HCT116 (cell line): Measurements from ENCODE around the gene BLID.

ENCODE experiments used
- ELF1 ChIP-seq: IDR thresholded peaks from 2 replicates; pipeline ENCODE4 v1.6.1; 2012; ENCODE audit warnings: low read depth, borderline replicate concordance
- EZH2 ChIP-seq: fragments of 200-600 bp; sonication (generic); IDR thresholded peaks from 2 replicates; pipeline ENCODE4 v1.6.1; 2017; ENCODE audit warnings: antibody characterized with exemption, mixed run types
- EZH2phosphoT487 ChIP-seq: fragments of 200-600 bp; IDR thresholded peaks from 2 replicates; pipeline ENCODE4 v1.6.1; 2018; ENCODE audit warnings: antibody characterized with exemption, borderline replicate concordance
- JUND ChIP-seq: IDR thresholded peaks from 2 replicates; pipeline ENCODE4 v1.6.1; 2012
- POLR2AphosphoS5 ChIP-seq: IDR thresholded peaks from 2 replicates; pipeline ENCODE4 v1.6.1; 2011; ENCODE audit warnings: mild to moderate bottlenecking, low read depth, low read length, moderate library complexity
- TF ChIP-seq, protein P1 (sequence below), 3 experiments: fragments of 200-600 bp in 1 of 3; sonication (generic) in 1 of 3; IDR thresholded peaks in 2 of 3; conservative IDR thresholded peaks in 1 of 3; 2 replicates each; pipeline ENCODE4 v1.5.1; 2012 to 2017; ENCODE audit warnings: low read depth in 2 of 3, low read length in 2 of 3, antibody characterized with exemption in 1 of 3, borderline replicate concordance in 1 of 3, control low read depth in 1 of 3, mild to moderate bottlenecking in 1 of 3, mixed read lengths in 1 of 3, mixed run types in 1 of 3, moderate library complexity in 1 of 3; ENCODE audit not compliant: insufficient read depth in 1 of 3

DNA sequence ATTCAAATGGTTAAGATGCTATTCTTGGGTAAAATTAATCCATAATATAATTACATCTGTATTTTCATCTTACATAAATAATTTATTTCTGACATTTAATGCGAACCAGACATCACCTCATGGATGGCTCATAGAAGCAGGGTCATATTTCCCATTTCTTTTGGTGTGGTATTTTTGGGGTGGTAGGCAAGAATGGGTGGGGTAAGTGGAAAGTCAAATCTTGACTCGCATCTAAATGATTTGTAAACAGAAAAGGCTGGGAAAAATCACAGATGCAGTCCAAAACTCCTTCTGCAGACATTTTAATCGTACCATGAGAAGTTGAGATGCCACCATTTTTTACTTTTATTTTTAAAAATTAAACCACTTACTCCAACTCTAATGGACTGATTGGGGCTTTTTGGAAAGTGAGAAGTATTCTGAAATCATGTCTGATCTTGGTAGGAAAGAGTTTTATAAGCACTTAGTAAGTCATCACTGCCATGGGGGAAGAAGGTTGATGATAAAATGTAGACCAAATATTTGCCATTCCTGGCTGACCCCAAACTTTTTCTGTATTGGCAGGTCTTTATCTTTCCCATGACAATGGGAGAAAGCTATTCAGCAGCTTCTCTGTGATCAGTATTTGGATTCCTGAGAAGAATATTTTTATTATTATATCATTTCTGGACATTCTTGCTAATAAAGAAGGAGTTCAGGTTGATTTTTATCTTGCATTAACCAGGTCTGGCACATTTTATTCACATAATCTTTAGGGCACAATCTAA is 47.2 kb upstream of the BLID start:
- TF ChIP-seq, protein P1, sequence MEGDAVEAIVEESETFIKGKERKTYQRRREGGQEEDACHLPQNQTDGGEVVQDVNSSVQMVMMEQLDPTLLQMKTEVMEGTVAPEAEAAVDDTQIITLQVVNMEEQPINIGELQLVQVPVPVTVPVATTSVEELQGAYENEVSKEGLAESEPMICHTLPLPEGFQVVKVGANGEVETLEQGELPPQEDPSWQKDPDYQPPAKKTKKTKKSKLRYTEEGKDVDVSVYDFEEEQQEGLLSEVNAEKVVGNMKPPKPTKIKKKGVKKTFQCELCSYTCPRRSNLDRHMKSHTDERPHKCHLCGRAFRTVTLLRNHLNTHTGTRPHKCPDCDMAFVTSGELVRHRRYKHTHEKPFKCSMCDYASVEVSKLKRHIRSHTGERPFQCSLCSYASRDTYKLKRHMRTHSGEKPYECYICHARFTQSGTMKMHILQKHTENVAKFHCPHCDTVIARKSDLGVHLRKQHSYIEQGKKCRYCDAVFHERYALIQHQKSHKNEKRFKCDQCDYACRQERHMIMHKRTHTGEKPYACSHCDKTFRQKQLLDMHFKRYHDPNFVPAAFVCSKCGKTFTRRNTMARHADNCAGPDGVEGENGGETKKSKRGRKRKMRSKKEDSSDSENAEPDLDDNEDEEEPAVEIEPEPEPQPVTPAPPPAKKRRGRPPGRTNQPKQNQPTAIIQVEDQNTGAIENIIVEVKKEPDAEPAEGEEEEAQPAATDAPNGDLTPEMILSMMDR (IDR thresholded peaks at IDR 0.05 in 2 of 3, conservative IDR thresholded peaks at IDR 0.05 in 1 of 3; ENCODE audit: borderline replicate concordance in 1 of 3, insufficient read depth in 1 of 3, low read depth in 2 of 3, low read length in 2 of 3): no peak
- TF ChIP-seq EZH2phosphoT487 (no peak), EZH2 (no peak), POLR2AphosphoS5 (no peak), JUND (no peak), ELF1 (no peak)
